H9 (cell line): ENCODE results near the gene FGF21. TPM values are rescaled to one million over a fixed set of nuclear protein-coding genes. Genes with fewer than 3 reads are reported as not detected.

ENCODE experiments used
- DNase-seq: peaks from one replicate; pipeline ENCODE4 v3.0.0-alpha.2; 2017
- H2AFZ ChIP-seq: one replicate; pipeline ENCODE4 v1.6.1; 2013; ENCODE audit warnings: mild to moderate bottlenecking, low read length, control low read depth, moderate library complexity
- H2AK5ac ChIP-seq: 2 replicates; pipeline ENCODE4 v1.6.1; 2013; ENCODE audit warnings: low read length, control low read depth, mixed read lengths; ENCODE audit not compliant: insufficient read length
- H2BK120ac ChIP-seq: one replicate; pipeline ENCODE4 v1.6.1; 2013; ENCODE audit warnings: low read depth, mild to moderate bottlenecking, low read length, control low read depth, inconsistent platforms; ENCODE audit not compliant: poor library complexity, severe bottlenecking
- H2BK12ac ChIP-seq: 2 replicates; pipeline ENCODE4 v1.6.1; 2013; ENCODE audit warnings: low read length, control low read depth, mixed read lengths, low read depth; ENCODE audit not compliant: insufficient read length
- H2BK15ac ChIP-seq: 2 replicates; pipeline ENCODE4 v1.6.1; 2013; ENCODE audit warnings: low read depth, low read length, control low read depth
- H2BK20ac ChIP-seq: one replicate; pipeline ENCODE4 v1.6.1; 2013; ENCODE audit warnings: low read depth, mild to moderate bottlenecking, low read length, control low read depth, inconsistent platforms; ENCODE audit not compliant: poor library complexity, severe bottlenecking
- H2BK5ac ChIP-seq: 2 replicates; pipeline ENCODE4 v1.6.1; 2013; ENCODE audit warnings: low read length, control low read depth, mixed read lengths; ENCODE audit not compliant: insufficient read length
- H3K14ac ChIP-seq: 2 replicates; pipeline ENCODE4 v1.6.1; 2013; ENCODE audit warnings: low read length, control low read depth; ENCODE audit not compliant: insufficient read depth
- H3K18ac ChIP-seq: 2 replicates; pipeline ENCODE4 v1.6.1; 2013; ENCODE audit warnings: low read depth, mild to moderate bottlenecking, mixed read lengths, low read length, control low read depth; ENCODE audit not compliant: insufficient read length
- H3K23ac ChIP-seq: 2 replicates; pipeline ENCODE4 v1.6.1; 2013; ENCODE audit warnings: low read length, control low read depth, mixed read lengths, low read depth; ENCODE audit not compliant: insufficient read length
- H3K23me2 ChIP-seq: 2 replicates; pipeline ENCODE4 v1.6.1; 2013; ENCODE audit warnings: low read depth, mild to moderate bottlenecking, mixed read lengths, low read length, control low read depth; ENCODE audit not compliant: insufficient read length, poor library complexity, severe bottlenecking
- H3K27ac ChIP-seq: 2 replicates; pipeline ENCODE4 v1.5.1; 2013; ENCODE audit warnings: low read length, control low read depth, mixed read lengths, low read depth; ENCODE audit not compliant: insufficient read length
- H3K27me3 ChIP-seq: 2 replicates; pipeline ENCODE4 v1.6.1; 2013; ENCODE audit warnings: low read length, control low read depth, inconsistent platforms; ENCODE audit not compliant: insufficient read depth
- H3K4ac ChIP-seq: 2 replicates; pipeline ENCODE4 v1.6.1; 2013; ENCODE audit warnings: low read depth, mild to moderate bottlenecking, control low read depth, inconsistent platforms, low read length, moderate library complexity
- H3K4me1 ChIP-seq: 2 replicates; pipeline ENCODE4 v1.6.1; 2013; ENCODE audit warnings: low read length, control low read depth, inconsistent platforms; ENCODE audit not compliant: insufficient read depth
- H3K4me2 ChIP-seq: 2 replicates; pipeline ENCODE4 v1.6.1; 2013; ENCODE audit warnings: low read length, control low read depth, mixed read lengths; ENCODE audit not compliant: insufficient read length, insufficient read depth
- H3K56ac ChIP-seq: 2 replicates; pipeline ENCODE4 v1.6.1; 2013; ENCODE audit warnings: low read depth, mild to moderate bottlenecking, mixed read lengths, low read length, control low read depth; ENCODE audit not compliant: insufficient read length
- H3K79me1 ChIP-seq: 2 replicates; pipeline ENCODE4 v1.6.1; 2013; ENCODE audit warnings: low read depth, mild to moderate bottlenecking, moderate library complexity, low read length, control low read depth, inconsistent platforms; ENCODE audit not compliant: insufficient read depth, poor library complexity, severe bottlenecking
- H3K79me2 ChIP-seq: 2 replicates; pipeline ENCODE4 v1.6.1; 2013; ENCODE audit warnings: low read length, control low read depth, inconsistent platforms; ENCODE audit not compliant: insufficient read depth
- H3K9ac ChIP-seq: 2 replicates; pipeline ENCODE4 v1.6.1; 2013; ENCODE audit warnings: low read length, control low read depth, mixed read lengths; ENCODE audit not compliant: insufficient read length; ENCODE audit errors: extremely low read depth
- H3K9me3 ChIP-seq: one replicate; pipeline ENCODE4 v1.6.1; 2013; ENCODE audit warnings: low read depth, low read length, inconsistent platforms; ENCODE audit not compliant: control insufficient read depth
- H3T11ph ChIP-seq: one replicate; pipeline ENCODE4 v1.6.1; 2013; ENCODE audit warnings: mild to moderate bottlenecking, low read length, control low read depth, inconsistent platforms
- H4K20me1 ChIP-seq: one replicate; pipeline ENCODE4 v1.6.1; 2013; ENCODE audit not compliant: control insufficient read depth, insufficient read length, insufficient read depth
- H4K5ac ChIP-seq: 2 replicates; pipeline ENCODE4 v1.6.1; 2013; ENCODE audit warnings: low read depth, mild to moderate bottlenecking, mixed read lengths, low read length, control low read depth; ENCODE audit not compliant: insufficient read length
- H4K8ac ChIP-seq: replicated peaks from 2 replicates; pipeline ENCODE4 v1.6.1; 2013; ENCODE audit warnings: low read length, control low read depth, mixed read lengths, low read depth; ENCODE audit not compliant: insufficient read length
- H4K91ac ChIP-seq: 2 replicates; pipeline ENCODE4 v1.6.1; 2013; ENCODE audit warnings: low read depth, mild to moderate bottlenecking, moderate library complexity, mixed read lengths, low read length, control low read depth; ENCODE audit not compliant: insufficient read length
- H3K27ac Mint-ChIP-seq, 3 experiments: 2 replicates in 2 of 3; 3 replicates in 1 of 3; pipeline ENCODE4 v1.8.0; 2020 to 2021; ENCODE audit warnings: mixed read lengths in 3 of 3, mild to moderate bottlenecking in 1 of 3, moderate library complexity in 1 of 3
- H3K27me3 Mint-ChIP-seq: 2 replicates; pipeline ENCODE4 v1.8.0; 2021; ENCODE audit warnings: low read depth, mild to moderate bottlenecking, moderate library complexity, mixed read lengths
- H3K36me3 Mint-ChIP-seq, 3 experiments: 2 replicates in 2 of 3; 3 replicates in 1 of 3; pipeline ENCODE4 v1.8.0; 2020 to 2021; ENCODE audit warnings: low read depth in 3 of 3, mixed read lengths in 3 of 3; ENCODE audit not compliant: insufficient read depth in 1 of 3
- H3K4me1 Mint-ChIP-seq, 2 experiments: 2 replicates each; pipeline ENCODE4 v1.8.0; 2020; ENCODE audit warnings: mixed read lengths in 2 of 2
- H3K4me3 Mint-ChIP-seq, 2 experiments: 2 replicates in 1 of 2; 3 replicates in 1 of 2; pipeline ENCODE4 v1.8.0; 2020 to 2021; ENCODE audit warnings: mild to moderate bottlenecking in 2 of 2, mixed read lengths in 2 of 2, moderate library complexity in 1 of 2
- H3K9me3 Mint-ChIP-seq, 2 experiments: 2 replicates in 1 of 2; 3 replicates in 1 of 2; pipeline ENCODE4 v1.8.0; 2020; ENCODE audit warnings: mild to moderate bottlenecking in 2 of 2, mixed read lengths in 2 of 2, moderate library complexity in 1 of 2
- CTCF ChIP-seq: fragments of 200-600 bp; sonication (generic); conservative IDR thresholded peaks from 3 replicates; pipeline ENCODE4 v1.8.0; 2021; ENCODE audit warnings: antibody characterized with exemption, mild to moderate bottlenecking
- WGBS: extraction: QIAGEN DNeasy Blood & Tissue Kit; methylation state at CpG from one replicate; pipeline ENCODE4 v1.1.7; 2013; ENCODE audit warnings: missing lambda C conversion rate, low lambda C conversion rate, mixed read lengths; ENCODE audit not compliant: insufficient read length; ENCODE audit errors: extremely low coverage; 5-methylcytosine and 5-hydroxymethylcytosine counted together
- total RNA-seq: library from RNA; stranded (reverse); gene quantifications from 2 replicates; pipeline ENCODE4 v1.2.1, GENCODE V29; 2021

Gene FGF21
- total RNA-seq, 1 experiment from 2014 or later, result 0.90 TPM

GRCh38 chr19:48770266-48770665 lies 14.9 kb downstream of the FGF21 start:
- Histone ChIP-seq H3K4ac (no peak overlapping the region), H3K4me2 (no peak overlapping the region)

More at GRCh38 chr19:48770266-48770665, 14.9 kb downstream of the FGF21 start:
- no peak overlapping the region for H2AK5ac ChIP-seq
- no peaks in the 10 kb centered on the region for H3K79me2 ChIP-seq
- H2BK15ac ChIP-seq, result no peak overlapping the region
- no peak overlapping the region for H3K18ac ChIP-seq
- TF ChIP-seq CTCF, result no peak
- H2BK120ac ChIP-seq, result peak overlapping the region; percentile 36
- DNase-seq, result no peak
- H3K23ac ChIP-seq, result no peak overlapping the region
- H3K27me3 Mint-ChIP-seq, result peaks cover 5% of the 10 kb centered on the region
- H2BK20ac ChIP-seq, result no peak overlapping the region
- H2BK5ac ChIP-seq, result no peak overlapping the region
- H3K9me3 ChIP-seq, result no peaks in the 10 kb centered on the region
- peaks cover 7 to 12% of the 10 kb centered on the region in 2 experiments for H3K4me1 Mint-ChIP-seq
- no peak overlapping the region for H3K4me3 Mint-ChIP-seq
- no peak overlapping the region for H3K27ac ChIP-seq
- H3K27ac Mint-ChIP-seq, result no peak overlapping the region
- H3K4me1 ChIP-seq, result no peaks in the 10 kb centered on the region
- no peak overlapping the region for H3K9ac ChIP-seq
- H3K9me3 Mint-ChIP-seq, result no peaks in the 10 kb centered on the region
- H3K36me3 Mint-ChIP-seq, result no peaks in the 10 kb centered on the region
- H2AFZ ChIP-seq, result no peak overlapping the region
- H3K56ac ChIP-seq, result no peak overlapping the region
- no peaks in the 10 kb centered on the region for H3K79me1 ChIP-seq
- H3K14ac ChIP-seq, result no peak overlapping the region
- no peaks in the 10 kb centered on the region for H3K23me2 ChIP-seq
- no peak overlapping the region for H4K91ac ChIP-seq
- H4K8ac ChIP-seq, result no peak overlapping the region
- no peaks in the 10 kb centered on the region for H3K27me3 ChIP-seq
- no peaks in the 10 kb centered on the region for H4K20me1 ChIP-seq
- no CpG with 5 or more reads among the region's 7 CpGs for WGBS
- H2BK12ac ChIP-seq, result no peak overlapping the region
- H4K5ac ChIP-seq, result no peak overlapping the region
- H3T11ph ChIP-seq, result no peak overlapping the region
